Thyroid gland (tissue), 4 donors: Measurements from ENCODE around the gene LIFR. TPM values are rescaled to one million over a fixed set of nuclear protein-coding genes. Genes with fewer than 3 reads are reported as not detected.

ENCODE experiments used
- DNase-seq, 2 donors: peaks; one replicate each; pipeline ENCODE4 v3.0.0-alpha.2; 2019
- H3K27ac ChIP-seq, 3 donors: fragments of 200-600 bp; sonication (generic); 1 replicate in 2 of 3; 2 replicates in 1 of 3; pipeline ENCODE4 v1.5.1; 2016 to 2019; ENCODE audit warnings: mild to moderate bottlenecking in 1 of 3, moderate library complexity in 1 of 3
- H3K27me3 ChIP-seq: fragments of 200-600 bp; sonication (generic); one replicate; pipeline ENCODE4 v1.5.1; 2019
- H3K36me3 ChIP-seq, 2 donors: fragments of 200-600 bp; sonication (generic); one replicate each; pipeline ENCODE4 v1.5.1; 2016 to 2019
- H3K4me1 ChIP-seq, 2 donors: fragments of 200-600 bp; sonication (generic); one replicate each; pipeline ENCODE4 v1.5.1; 2017 to 2019
- H3K4me3 ChIP-seq, 3 donors: fragments of 200-600 bp; sonication (generic); replicated peaks in 1 of 3; 1 replicate in 2 of 3; 2 replicates in 1 of 3; pipeline ENCODE4 v1.5.1; 2016; ENCODE audit warnings: mild to moderate bottlenecking in 1 of 3
- H3K9me3 ChIP-seq: fragments of 200-600 bp; sonication (generic); one replicate; pipeline ENCODE4 v1.5.1; 2017
- CTCF ChIP-seq, 6 experiments: fragments of 200-600 bp in 3 of 6; fragments of 450-650 bp in 3 of 6; sonication (generic) in 3 of 6; IDR thresholded peaks; one replicate each; pipeline ENCODE4 v1.5.1; 2016 to 2019; ENCODE audit warnings: antibody characterized with exemption in 6 of 6, mild to moderate bottlenecking in 2 of 6, inconsistent platforms in 1 of 6, moderate library complexity in 1 of 6
- POLR2A ChIP-seq, 2 donors: fragments of 450-650 bp; IDR thresholded peaks; one replicate each; pipeline ENCODE4 v1.6.1; 2017; ENCODE audit warnings: antibody characterized with exemption in 2 of 2, mild to moderate bottlenecking in 2 of 2, moderate library complexity in 1 of 2
- WGBS, 2 donors: methylation state at CpG; one replicate each; pipeline ENCODE4 v1.1.5; 2017; 5-methylcytosine and 5-hydroxymethylcytosine counted together
- intact Hi-C: fragments of 100-400 bp; cut with DNase I; formaldehyde crosslinking; loops from one replicate; pipeline ENCODE4 v1.15.1; 2023
- total RNA-seq, 4 donors: library from RNA; depleted of rRNA; stranded (reverse); fragments of >200 nt; gene quantifications; one replicate each; pipeline ENCODE4 v1.2.3, GENCODE V29; 2016

LIFR gene
- 100 to 1,000 TPM; 172 to 446 (median 233) TPM for total RNA-seq

GRCh38 chr5:38556599-38557307, at the start of gene LIFR:
TSS of gene LIFR (minus strand) at chr5:38556646. CDS start at chr5:38530647, 25,999 bp downstream.
- Histone ChIP-seq H3K36me3 (no peaks in the 10 kb centered on the region), H3K27ac (peak within 1 kb of the TSS; percentile 93 to 100 (median 99)), H3K9me3 (no peaks in the 10 kb centered on the region), H3K4me3 (peak within 1 kb of the TSS; percentile 51 to 79 (median 58)), H3K4me1 (peaks cover 39 to 54% of the 10 kb centered on the region in 2 donors), H3K27me3 (no peaks in the 10 kb centered on the region)
- 0% methylated on average over 30 to 36 of the region's 88 CpGs for WGBS, 2 donors
- DNase-seq: peak; percentile 88 to 89
- TF ChIP-seq POLR2A (IDR thresholded peaks at IDR 0.05) (peak; percentile 40 to 93), CTCF (IDR thresholded peaks at IDR 0.05) (peak in 1 of 6 experiments; percentile 13)
- intact Hi-C loops: loop anchor here (10.0 kb wide), 1 partner anchor 108 kb away; no protein-coding TSS in a partner anchor

- 95 to 97% methylated on average over 7 of the region's 7 CpGs for WGBS, 2 donors
- DNase-seq: no peak
These were observed 49.2 kb upstream of the LIFR start for GRCh38 chr5:38605610-38606009.

GRCh38 chr5:38603691-38604090, 47.2 kb upstream of the LIFR start:
- DNase-seq: no peak
- WGBS, 2 donors: 91 to 95% methylated on average over 3 of the region's 3 CpGs
- Histone ChIP-seq H3K4me3 (no peak overlapping the region), H3K27ac (no peak overlapping the region), H3K4me1 (peaks cover 7 to 29% of the 10 kb centered on the region in 2 donors), H3K27me3 (no peaks in the 10 kb centered on the region), H3K9me3 (no peaks in the 10 kb centered on the region), H3K36me3 (no peaks in the 10 kb centered on the region)
- intact Hi-C loops: no loop called here
- TF ChIP-seq CTCF (IDR thresholded peaks at IDR 0.05) (no peak), POLR2A (IDR thresholded peaks at IDR 0.05) (no peak)

More at GRCh38 chr5:38605610-38606009, 49.2 kb upstream of the LIFR start:
- TF ChIP-seq CTCF (IDR thresholded peaks at IDR 0.05) (no peak), POLR2A (IDR thresholded peaks at IDR 0.05) (no peak)
- H3K36me3 ChIP-seq: no peaks in the 10 kb centered on the region
- H3K4me1 ChIP-seq: peaks cover 17 to 46% of the 10 kb centered on the region in 2 donors
- H3K27ac ChIP-seq: no peak overlapping the region
- intact Hi-C loops: no loop called here
- no peak overlapping the region for H3K4me3 ChIP-seq
- H3K27me3 ChIP-seq: no peaks in the 10 kb centered on the region
- H3K9me3 ChIP-seq: no peaks in the 10 kb centered on the region

GRCh38 chr5:38602641-38603040, 46.2 kb upstream of the LIFR start:
- no peak overlapping the region for H3K27ac ChIP-seq

More at GRCh38 chr5:38602641-38603040, 46.2 kb upstream of the LIFR start:
- intact Hi-C loops: no loop called here
- no peaks in the 10 kb centered on the region for H3K9me3 ChIP-seq
- DNase-seq: no peak
- peaks cover under 1 to 21% of the 10 kb centered on the region in 2 donors for H3K4me1 ChIP-seq
- H3K36me3 ChIP-seq: no peaks in the 10 kb centered on the region
- H3K27me3 ChIP-seq: no peaks in the 10 kb centered on the region
- no peak for TF ChIP-seq POLR2A (IDR thresholded peaks at IDR 0.05)
- TF ChIP-seq CTCF (IDR thresholded peaks at IDR 0.05): no peak
- 91 to 97% methylated on average over 5 of the region's 5 CpGs for WGBS, 2 donors
- H3K4me3 ChIP-seq: no peak overlapping the region
